Tibial nerve (tissue), 4 donors: ENCODE results near the gene CISD3.

Experiments
- EP300 ChIP-seq, 2 donors: sonication (generic); formaldehyde crosslinking; IDR thresholded peaks; one replicate each; pipeline ENCODE4 v1.6.1; 2017; ENCODE audit warnings: antibody characterized with exemption in 2 of 2, mild to moderate bottlenecking in 1 of 2
- POLR2A ChIP-seq, 2 donors: fragments of 450-650 bp; IDR thresholded peaks; one replicate each; pipeline ENCODE4 v1.6.1; 2017; ENCODE audit warnings: antibody characterized with exemption in 2 of 2, mild to moderate bottlenecking in 2 of 2, moderate library complexity in 2 of 2
- TF ChIP-seq, protein P1 (sequence below), 5 experiments: fragments of 200-600 bp in 3 of 5; fragments of 450-650 bp in 2 of 5; sonication (generic) in 3 of 5; IDR thresholded peaks; one replicate each; pipeline ENCODE4 v1.5.1; 2016 to 2019; ENCODE audit warnings: antibody characterized with exemption in 5 of 5, mild to moderate bottlenecking in 3 of 5, moderate library complexity in 2 of 5

DNA sequence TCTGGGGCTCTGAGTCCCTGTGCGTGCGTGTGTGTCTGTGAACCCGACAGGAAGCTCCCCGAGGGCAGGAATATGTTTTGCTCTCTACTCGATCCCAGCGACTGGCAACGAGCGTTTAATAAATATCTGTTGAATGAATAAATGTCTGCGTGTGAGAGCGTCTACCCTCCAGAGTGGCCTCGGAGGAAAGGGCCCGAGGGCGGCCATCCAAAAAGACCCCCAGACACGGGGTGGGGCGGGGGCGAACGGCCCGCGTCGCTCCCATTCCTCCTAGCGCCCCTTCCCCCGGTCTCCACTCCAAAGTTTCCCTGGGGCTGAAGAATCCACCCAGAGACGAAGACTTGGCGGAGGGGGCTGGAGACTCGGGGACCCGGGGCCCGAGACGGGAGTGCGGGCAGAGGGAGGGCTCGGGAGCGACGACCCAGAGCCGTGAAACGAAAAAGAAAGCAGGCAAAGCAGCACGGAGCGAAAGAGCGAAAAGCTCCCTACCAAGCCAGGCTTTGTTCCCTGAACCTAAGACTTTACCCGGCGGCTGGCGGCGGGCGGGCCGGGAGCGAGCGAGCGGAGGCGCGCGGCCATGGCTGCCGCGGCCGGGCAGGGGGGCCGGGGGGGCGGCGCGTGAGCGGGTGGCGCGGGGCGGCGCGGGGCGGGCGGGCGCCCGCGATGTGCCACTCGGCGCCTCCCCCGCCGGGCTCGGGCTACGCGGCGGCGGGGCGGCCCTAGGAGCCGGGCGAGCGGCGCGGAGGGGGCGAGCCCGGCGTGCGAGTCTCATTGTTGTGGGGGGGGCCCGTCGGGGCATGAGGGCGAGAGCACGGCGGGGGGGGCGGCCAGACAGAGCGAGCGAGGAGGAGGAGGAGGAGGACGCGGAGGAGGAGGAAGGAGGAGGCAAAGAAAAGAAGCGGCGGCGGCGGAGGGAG lies 25.3 kb upstream of the CISD3 start, which contains the start of gene MLLT6:
- TF ChIP-seq, protein P1, sequence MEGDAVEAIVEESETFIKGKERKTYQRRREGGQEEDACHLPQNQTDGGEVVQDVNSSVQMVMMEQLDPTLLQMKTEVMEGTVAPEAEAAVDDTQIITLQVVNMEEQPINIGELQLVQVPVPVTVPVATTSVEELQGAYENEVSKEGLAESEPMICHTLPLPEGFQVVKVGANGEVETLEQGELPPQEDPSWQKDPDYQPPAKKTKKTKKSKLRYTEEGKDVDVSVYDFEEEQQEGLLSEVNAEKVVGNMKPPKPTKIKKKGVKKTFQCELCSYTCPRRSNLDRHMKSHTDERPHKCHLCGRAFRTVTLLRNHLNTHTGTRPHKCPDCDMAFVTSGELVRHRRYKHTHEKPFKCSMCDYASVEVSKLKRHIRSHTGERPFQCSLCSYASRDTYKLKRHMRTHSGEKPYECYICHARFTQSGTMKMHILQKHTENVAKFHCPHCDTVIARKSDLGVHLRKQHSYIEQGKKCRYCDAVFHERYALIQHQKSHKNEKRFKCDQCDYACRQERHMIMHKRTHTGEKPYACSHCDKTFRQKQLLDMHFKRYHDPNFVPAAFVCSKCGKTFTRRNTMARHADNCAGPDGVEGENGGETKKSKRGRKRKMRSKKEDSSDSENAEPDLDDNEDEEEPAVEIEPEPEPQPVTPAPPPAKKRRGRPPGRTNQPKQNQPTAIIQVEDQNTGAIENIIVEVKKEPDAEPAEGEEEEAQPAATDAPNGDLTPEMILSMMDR (IDR thresholded peaks at IDR 0.05), result no peak
- TF ChIP-seq POLR2A (IDR thresholded peaks at IDR 0.05) (peak in 1 of 2 donors; percentile 45), EP300 (IDR thresholded peaks at IDR 0.05) (peak in 1 of 2 donors; percentile 59)
